RPMI8226 (cell line): ENCODE data around the gene SYNJ1.
"Not testable (repeated sequence)": the region's sequence is repeated elsewhere in the genome, so short reads cannot be mapped to it uniquely, and the experiment has no call there.

Experiments
- DNase-seq: peaks from one replicate; pipeline ENCODE4 v3.0.0-alpha.2; 2015

SYNJ1 gene

DNA sequence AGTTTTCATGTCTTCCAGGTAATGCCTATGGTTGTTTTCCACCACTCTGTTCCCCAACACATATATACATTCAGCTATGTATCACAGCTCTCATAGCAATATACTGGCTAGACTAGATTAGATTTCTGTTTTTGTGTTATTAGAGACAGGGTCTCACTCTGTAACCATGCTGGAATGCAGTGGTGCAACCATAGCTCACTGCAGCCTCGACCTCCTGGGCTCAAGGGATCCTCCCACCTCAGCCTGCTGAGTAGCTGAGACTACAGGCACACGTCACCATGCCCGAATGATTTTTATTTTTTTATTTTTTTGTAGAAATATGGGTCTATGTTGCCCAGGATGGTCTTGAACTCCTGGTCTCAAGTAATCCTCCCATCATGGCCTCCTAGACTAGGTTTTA, 37.7 kb downstream of the SYNJ1 start:
- DNase-seq: no peak

DNA sequence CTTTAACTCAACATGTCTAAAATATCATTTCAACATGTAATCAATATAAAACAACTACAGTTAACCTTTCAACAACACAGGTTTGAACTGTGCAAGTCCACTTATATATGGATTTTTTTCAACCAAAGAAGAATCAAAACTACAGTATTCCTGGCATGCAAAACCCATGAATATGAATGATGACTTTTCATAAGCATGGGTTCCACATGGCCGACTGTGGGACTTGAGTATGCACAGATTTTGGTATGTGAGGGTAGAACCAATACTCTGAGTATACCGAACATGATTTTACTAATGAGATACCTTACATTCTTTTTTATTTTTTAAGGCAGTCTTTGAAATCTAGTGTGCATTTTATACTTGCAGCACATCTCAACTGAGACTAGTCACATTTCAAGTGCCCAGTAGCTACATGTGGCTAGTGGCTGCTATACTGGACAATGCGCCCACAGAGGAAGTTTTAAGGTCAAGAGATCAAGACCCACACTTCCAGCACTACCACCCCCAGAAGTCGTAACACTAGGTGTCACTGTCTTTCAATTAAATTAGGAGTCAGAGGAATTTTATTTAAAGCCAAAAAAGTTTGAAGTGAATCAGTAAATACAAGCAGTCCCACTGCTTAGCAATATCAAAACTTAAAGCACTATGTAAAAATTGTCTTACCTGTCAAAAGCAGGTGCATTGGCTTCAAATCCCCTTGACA, 40.0 kb downstream of the SYNJ1 start:
- DNase-seq: no peak

DNA sequence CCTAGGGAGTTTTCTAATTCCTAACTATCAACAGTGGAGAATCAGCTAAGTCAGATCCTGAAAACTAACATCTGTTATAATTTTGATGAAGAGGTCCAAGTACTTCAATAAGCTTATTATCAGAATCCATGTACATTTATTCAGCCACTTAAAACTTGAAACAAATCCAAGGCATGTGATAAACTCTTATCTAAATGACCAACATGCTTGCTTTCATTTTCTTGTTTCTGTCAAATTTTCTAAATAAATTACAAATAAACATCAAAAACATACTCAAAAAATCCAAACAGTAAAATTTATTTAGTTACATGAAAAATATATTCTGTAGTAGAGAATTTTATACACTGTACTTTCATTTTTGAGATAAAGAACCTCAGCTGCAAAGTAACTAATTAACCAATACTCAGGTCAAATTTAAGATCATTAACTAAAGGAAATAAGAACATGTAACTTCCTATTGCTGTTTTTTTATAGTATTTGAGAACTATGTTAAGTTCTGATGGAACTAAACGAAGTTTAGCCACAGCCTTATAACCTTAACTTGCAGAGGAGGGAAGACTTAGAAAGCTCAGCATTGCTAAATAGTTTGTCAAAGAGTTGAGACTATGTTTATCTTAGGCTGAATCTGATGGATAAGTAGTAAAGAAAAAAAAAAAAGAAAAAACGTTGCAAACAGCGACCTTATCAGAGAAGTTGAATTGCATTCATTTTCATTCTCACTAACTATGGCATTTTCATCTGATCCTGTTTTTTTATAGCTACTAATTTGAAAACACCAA, 44.9 kb downstream of the SYNJ1 start:
- no peak for DNase-seq

- no peak for DNase-seq
Observed at GRCh38 chr21:32674731-32675130, 53.1 kb downstream of the SYNJ1 start.

DNA sequence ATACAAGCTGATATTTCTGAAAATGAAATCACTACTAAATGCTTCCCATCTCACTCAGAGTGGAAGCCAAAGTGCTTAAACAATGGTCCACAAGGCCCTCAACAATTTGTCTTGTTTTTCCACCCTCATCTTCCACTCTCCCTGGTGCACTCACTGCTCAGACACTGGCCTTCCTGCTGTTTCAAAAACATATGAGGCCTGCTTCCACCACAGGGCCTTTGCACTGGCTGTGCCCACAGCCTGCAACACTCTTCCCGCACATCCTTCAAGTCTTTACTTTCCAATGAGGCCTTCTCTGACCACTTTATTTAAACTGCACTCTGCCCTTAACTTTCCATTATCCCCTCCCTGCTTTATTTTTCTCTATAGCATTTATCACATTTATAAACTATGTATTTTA, 53.8 kb downstream of the SYNJ1 start:
- no peak for DNase-seq

DNA sequence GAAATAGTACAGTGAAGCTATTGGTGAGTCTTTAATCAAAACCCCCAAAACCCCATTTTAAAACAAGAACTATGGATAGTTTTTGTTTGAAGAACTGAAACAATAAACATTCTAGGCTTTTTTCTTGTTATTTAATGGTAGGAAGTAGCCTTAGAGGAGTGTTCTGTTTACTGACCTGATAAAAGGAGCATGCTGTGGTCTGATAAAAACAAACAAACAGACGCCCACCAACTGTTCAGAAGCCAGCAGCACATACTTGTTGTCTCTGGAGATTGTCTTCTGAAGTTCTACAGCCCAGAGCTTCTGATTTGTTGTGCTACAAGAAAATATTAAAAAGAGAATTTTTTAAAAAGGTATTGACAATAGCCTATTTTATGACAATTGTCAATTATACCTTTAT, 61.6 kb downstream of the SYNJ1 start:
- DNase-seq: no peak

- not testable (repeated sequence) for DNase-seq
Observed at GRCh38 chr21:32664095-32664494, 63.7 kb downstream of the SYNJ1 start.

- not testable (repeated sequence) for DNase-seq
Observed at GRCh38 chr21:32661981-32662380, 65.8 kb downstream of the SYNJ1 start.

GRCh38 chr21:32661026-32661782, 66.6 kb downstream of the SYNJ1 start:
- DNase-seq: not testable (repeated sequence)

DNA sequence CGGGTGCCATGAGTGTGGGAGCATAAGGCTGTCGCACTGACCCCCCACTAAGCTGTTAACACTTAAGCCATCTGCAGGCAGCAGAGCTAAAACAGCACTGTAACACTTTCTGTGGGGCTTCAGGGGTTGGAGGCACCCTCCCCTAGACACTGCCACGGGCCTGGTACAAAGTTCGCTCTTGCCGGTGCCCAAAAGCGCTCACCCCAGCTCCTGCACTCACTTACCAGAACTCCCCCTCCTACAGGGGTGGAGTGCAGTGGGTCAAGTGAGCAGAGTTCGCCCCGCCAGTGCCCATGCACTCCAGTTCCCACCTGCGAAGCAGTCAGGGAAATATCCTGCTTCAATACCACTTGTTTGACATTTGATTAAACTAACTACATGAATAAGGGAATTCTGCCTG, 69.3 kb downstream of the SYNJ1 start:
- no peak for DNase-seq

GRCh38 chr21:32653326-32653901, 74.4 kb downstream of the SYNJ1 start:
- DNase-seq: peak; percentile 33

GRCh38 chr21:32648165-32648564, 79.6 kb downstream of the SYNJ1 start:
- DNase-seq: no peak

GRCh38 chr21:32645261-32646182, 82.3 kb downstream of the SYNJ1 start:
- DNase-seq: no peak

GRCh38 chr21:32641710-32642698, 85.8 kb downstream of the SYNJ1 start:
- DNase-seq: no peak

DNA sequence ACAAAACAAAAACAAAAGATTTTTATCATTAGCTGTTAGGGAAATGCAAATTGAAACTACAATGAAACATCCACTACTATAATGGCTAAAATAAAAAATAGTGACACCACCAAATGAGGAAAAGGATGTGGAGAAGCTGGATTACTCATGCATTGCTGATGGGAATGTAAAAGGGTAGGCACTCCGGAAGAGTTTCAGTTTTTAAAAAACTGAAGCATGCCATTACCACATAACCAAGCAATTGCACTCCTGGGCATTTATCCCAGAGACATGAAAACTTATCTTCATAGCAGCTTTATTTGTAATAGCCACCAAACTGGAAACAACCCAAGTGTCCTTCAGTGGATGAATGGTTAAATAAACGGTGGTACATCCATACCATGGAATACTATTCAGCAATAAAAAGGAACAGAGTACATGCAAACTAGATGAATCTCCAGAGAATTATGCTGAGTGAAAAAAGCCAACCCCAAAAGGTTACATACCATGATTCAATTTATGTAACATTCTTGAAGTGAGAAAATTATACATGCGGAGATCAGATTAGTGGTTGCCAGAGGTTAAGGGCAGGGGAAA, 101.1 kb downstream of the SYNJ1 start:
- DNase-seq: no peak

DNA sequence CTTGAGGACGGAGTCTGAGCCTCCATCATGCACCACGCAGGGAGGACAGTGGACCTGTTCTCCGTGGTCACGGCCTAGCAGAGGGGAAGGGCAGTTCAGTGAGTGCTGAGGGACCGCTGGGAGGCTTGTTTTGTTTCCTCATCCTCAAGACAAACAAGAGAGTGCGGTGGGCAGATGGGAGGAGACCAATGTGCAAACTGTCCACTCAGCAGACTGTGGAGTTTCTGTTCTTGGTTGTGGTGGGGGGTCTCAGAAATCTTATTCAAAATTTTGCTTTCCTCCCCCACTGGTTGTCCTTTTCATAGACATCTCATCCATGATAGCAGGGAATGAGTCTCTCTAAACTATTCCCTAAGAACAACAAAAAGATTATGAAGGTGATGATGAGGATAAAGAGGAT, 109.6 kb downstream of the SYNJ1 start:
- not testable (repeated sequence) for DNase-seq

DNA sequence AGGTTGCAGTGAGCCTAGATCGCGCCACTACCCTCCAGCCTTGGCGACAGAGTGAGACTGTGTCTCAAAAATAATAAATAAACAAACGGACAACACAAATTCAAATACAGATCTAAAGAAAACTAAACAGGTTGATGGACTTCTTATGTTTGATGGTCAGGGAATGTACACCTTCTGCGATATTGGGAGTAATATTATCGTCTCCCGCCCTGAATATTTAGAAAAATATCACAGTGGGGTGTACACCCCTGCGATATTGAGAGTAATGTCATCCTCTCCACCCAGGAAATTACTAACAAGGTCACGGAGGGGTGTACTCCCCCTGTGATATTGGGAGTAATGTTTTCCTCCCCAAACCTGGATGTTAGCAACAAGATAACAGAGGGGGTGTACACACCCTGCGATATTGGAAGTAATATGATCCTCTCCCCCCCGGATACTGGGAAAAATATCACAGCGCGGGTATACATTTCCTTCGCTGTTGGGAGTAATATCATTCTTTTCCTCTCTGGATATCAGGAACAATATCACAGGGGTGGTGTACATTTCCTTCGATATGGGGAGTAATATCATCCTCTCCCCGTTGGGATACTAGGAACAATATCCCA, 114.3 kb downstream of the SYNJ1 start:
- no peak for DNase-seq

- no peak for DNase-seq
Observed at GRCh38 chr21:32612999-32613337, 114.8 kb downstream of the SYNJ1 start.

DNA sequence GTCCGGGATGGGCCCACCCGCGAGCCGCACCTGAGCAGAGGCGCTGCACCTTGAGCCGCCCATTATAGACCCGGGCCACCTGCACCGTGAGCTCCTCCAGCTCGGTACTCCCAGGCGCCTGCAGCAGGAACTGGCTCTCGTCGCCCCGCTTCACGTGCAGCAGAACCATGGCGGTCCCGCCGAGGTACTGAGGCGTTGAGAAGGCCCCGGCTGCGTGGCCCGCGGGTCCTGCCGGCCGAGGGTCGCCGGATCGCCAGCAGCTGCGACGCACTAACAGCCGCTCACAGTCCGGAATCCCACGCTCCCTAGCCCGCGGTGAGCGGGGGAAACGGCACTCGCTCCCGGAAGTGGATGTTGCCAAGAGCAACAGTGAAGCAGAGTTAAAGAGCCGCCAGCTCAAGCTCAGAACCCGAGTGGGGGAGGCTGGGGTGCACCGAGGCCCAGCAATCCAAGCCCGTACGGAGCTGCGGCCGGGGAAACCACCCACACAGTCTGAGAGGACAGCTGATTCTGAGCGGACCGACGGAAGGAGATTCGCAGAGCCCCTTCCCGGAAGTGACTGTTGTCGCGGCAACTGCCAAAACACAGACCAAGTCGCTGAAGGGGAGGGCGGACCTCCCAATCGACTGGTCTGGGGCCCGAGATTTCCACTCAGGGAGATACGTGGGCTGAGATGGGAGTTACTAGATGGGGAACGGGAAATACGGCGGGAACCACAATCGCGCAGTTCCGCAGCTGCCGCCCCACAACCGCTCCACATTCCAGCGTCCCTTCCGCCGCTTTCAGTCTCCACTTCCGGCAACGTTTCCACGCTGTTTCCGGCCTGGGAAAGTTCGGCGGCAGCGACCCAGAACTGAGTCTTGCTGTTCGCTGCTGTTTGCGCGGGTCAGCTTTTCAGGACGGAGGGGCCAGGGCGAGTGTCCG, 115.5 kb downstream of the SYNJ1 start, which contains the start of gene CFAP298:
Gene CFAP298 (minus strand): TSS at position 303 of the 924 bp plus-strand sequence. CDS start 134 bp downstream, at position 169.
- peak; percentile 94 for DNase-seq
